ENCODE results near the gene C10orf88. TPM values are rescaled to one million over a fixed set of nuclear protein-coding genes. Genes with fewer than 3 reads are reported as not detected.
"Not testable (repeated sequence)": the region's sequence is repeated elsewhere in the genome, so short reads cannot be mapped to it uniquely, and the experiment has no call there.

The C10orf88 gene
- total RNA-seq, 3 donors from 2014 or later = 5.0 to 7.4 (median 6.4) TPM

DNA sequence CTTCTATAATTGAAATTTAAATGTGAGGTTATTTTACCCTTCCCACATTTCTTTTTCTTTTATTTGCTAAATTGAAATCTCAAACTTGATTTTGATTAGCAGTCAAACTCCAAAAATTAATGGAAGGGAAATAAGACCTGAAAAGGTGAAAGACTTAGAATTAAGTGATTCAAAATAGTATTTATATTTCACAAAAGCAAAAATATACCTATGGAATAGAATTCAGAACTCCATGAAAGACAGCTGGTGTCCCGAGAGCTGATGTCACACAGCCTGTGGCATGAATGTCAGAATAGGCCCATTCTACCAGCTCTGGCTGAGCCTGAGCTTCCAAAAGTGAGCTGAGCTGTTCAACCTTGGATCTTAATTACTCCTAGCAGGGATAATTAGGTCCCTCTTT, 43.7 kb downstream of the C10orf88 start, which contains the start of gene FAM24A:
Gene FAM24A, plus strand, starts transcription at position 301 of the 400 bp plus-strand sequence. CDS start 1,025 bp downstream, outside the sequence.
- H3K36me3 ChIP-seq (ENCODE audit: low read depth) = no peaks in the 10 kb centered on the region
- H3K4me1 ChIP-seq (ENCODE audit: low read depth) = no peaks in the 10 kb centered on the region
- intact Hi-C loops (cut with DNase I, micrococcal nuclease) = no loop called here
- no peak for ATAC-seq
- H3K9me3 ChIP-seq = no peaks in the 10 kb centered on the region
- H3K4me3 ChIP-seq = no peak within 1 kb of the TSS
- TF ChIP-seq, protein P1, sequence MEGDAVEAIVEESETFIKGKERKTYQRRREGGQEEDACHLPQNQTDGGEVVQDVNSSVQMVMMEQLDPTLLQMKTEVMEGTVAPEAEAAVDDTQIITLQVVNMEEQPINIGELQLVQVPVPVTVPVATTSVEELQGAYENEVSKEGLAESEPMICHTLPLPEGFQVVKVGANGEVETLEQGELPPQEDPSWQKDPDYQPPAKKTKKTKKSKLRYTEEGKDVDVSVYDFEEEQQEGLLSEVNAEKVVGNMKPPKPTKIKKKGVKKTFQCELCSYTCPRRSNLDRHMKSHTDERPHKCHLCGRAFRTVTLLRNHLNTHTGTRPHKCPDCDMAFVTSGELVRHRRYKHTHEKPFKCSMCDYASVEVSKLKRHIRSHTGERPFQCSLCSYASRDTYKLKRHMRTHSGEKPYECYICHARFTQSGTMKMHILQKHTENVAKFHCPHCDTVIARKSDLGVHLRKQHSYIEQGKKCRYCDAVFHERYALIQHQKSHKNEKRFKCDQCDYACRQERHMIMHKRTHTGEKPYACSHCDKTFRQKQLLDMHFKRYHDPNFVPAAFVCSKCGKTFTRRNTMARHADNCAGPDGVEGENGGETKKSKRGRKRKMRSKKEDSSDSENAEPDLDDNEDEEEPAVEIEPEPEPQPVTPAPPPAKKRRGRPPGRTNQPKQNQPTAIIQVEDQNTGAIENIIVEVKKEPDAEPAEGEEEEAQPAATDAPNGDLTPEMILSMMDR (IDR thresholded peaks at IDR 0.05) = no peak
- no peak for DNase-seq

DNA sequence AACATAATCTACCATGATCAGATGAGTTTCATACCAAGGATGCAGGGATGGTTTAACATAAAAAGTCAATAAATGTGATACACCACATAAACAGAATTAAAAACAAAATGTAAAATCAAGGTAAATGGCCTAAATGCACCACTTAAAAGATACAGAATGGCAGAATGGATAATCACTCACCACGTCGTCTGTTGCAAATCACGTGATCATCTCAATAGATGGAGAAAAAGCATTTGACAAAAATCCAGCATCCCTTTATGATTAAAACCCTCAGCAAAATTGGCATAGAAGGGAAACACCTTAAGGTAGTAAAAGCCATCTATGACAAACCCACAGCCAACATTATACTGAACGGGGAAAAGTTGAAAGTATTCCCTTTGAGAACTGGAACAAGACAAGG, 50.2 kb downstream of the C10orf88 start:
- H3K9me3 ChIP-seq; H3K4me1 ChIP-seq (ENCODE audit: low read depth); intact Hi-C loops (cut with DNase I, micrococcal nuclease); H3K36me3 ChIP-seq (ENCODE audit: low read depth); ATAC-seq; DNase-seq; H3K4me3 ChIP-seq: not testable (repeated sequence)

DNA sequence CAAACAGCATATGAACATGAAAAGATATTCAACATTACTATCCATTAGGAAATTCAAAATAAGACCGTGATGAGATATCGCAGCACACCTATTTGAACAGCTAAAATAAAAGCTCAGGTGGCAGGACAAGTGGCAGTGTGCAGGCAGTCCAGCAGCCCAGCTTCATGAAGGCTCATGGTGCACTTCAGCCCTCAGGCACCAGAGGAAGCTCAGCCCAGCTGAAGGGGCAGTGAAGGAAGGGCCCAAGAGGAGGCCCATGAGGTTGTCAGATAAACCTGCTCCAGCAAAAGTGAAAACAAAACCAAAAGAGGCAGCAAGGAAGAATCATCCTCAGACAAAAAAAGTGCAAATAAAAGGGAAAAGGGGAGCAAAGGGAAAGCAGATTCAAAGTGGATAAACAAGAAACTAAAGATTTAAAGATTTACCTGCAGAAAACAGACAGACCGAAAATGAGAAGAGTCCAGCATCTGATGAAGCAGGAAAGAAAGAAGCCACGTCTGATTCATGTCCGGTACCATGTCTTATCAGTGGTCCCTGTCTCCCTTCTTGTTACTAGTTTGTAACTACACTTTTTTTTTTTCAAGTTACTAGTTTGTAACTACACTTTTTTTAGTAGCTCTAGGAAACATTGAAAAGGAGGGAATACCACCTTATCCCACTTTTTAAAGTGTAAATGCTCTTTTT, 59.6 kb downstream of the C10orf88 start:
- Histone ChIP-seq H3K36me3 (ENCODE audit: low read depth) (no peaks in the 10 kb centered on the region), H3K9me3 (no peaks in the 10 kb centered on the region), H3K4me3 (no peak overlapping the region), H3K4me1 (ENCODE audit: low read depth) (no peaks in the 10 kb centered on the region)
- DNase-seq (no peak), ATAC-seq (no peak)
- intact Hi-C loops (cut with DNase I, micrococcal nuclease) = no loop called here
- TF ChIP-seq, protein P1 (IDR thresholded peaks at IDR 0.05) = no peak

DNA sequence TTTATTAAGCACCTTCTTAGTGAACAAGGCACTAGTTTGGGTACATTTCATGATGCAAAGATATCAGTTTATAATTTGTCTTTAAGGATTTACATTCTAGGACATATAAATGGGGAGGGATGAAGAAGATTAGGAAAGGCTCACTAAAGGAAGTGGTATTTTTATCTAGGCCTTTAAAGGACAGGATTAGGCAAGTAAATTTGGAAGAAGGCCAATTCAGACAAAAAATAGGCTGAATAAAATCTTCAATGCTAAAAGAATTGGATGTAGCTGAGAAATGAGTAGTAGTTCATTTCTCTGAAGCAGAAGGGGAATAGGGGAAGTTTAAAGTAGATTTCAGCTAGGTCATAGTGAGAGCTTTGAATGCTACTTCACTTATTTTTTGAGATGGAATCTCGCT, 69.9 kb downstream of the C10orf88 start:
- Histone ChIP-seq H3K4me3 (no peak overlapping the region), H3K9me3 (no peaks in the 10 kb centered on the region), H3K36me3 (ENCODE audit: low read depth) (no peaks in the 10 kb centered on the region), H3K4me1 (ENCODE audit: low read depth) (peaks cover 4% of the 10 kb centered on the region)
- intact Hi-C loops (cut with DNase I, micrococcal nuclease) = no loop called here
- ATAC-seq = no peak
- TF ChIP-seq, protein P1 (IDR thresholded peaks at IDR 0.05) = no peak
- no peak for DNase-seq

DNA sequence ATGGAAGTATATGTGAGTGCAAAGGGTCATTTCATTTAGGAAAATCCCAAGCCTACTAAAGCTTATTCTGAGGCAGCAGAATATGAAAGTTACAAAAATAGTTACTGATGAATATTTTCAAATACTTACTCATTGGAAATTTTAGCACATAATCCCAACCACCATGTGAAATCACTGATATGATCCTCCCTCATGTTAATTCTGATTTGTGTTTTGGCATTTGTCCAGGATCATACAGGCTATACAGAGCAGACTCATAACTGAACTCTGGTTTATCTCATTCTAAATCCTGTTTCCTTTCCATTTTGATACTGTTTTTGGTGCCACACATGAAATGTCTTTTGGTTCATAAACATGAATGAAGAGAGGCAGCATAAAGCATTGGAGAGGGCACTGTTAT, 71.3 kb downstream of the C10orf88 start:
- intact Hi-C loops (cut with DNase I, micrococcal nuclease) = no loop called here
- ATAC-seq = no peak
- TF ChIP-seq, protein P1 (IDR thresholded peaks at IDR 0.05) = no peak

More for the DNA sequence above, 71.3 kb downstream of the C10orf88 start:
- Histone ChIP-seq H3K9me3 (no peaks in the 10 kb centered on the region), H3K4me1 (ENCODE audit: low read depth) (peaks cover 4% of the 10 kb centered on the region), H3K36me3 (ENCODE audit: low read depth) (no peaks in the 10 kb centered on the region), H3K4me3 (no peak overlapping the region)
- no peak for DNase-seq

Other genes starting within 250 kb of the C10orf88 start
- gene CUZD1, start 108.4 kb downstream of the C10orf88 start, total RNA-seq = 1 to 10 TPM in 1 of 3 donors, under 1 TPM in 2; 0.47 to 1.1 (median 0.72) TPM
- 1 to 10 TPM; 2.6 to 4.9 (median 4.7) TPM for gene FAM24B, start 74.6 kb downstream of the C10orf88 start, total RNA-seq
- gene FAM24A, start 43.6 kb downstream of the C10orf88 start, total RNA-seq = not detected
- 1 to 10 TPM; 2.0 to 4.2 (median 3.1) TPM for gene PSTK, start 26.2 kb upstream of the C10orf88 start, total RNA-seq
- gene IKZF5, start 54.6 kb upstream of the C10orf88 start, total RNA-seq = 10 to 100 TPM; 10.8 to 15.3 (median 13.4) TPM
- 10 to 100 TPM; 34.8 to 48.9 (median 38.2) TPM for gene ACADSB, start 54.8 kb upstream of the C10orf88 start, total RNA-seq
- 1 to 10 TPM in 1 of 3 donors, under 1 TPM in 1, not detected in 1; 0.92 to 1.4 TPM for gene HMX3, start 181.7 kb upstream of the C10orf88 start, total RNA-seq
- gene HMX2, start 193.9 kb upstream of the C10orf88 start, total RNA-seq = under 1 TPM; 0.17 to 0.25 (median 0.24) TPM
- gene BUB3, start 200.2 kb upstream of the C10orf88 start, total RNA-seq = 10 to 100 TPM; 65.0 to 81.1 (median 68.4) TPM

Measured in mucosa of descending colon (tissue), 3 donors.